ENCODE measurements around the gene NCKAP5.

The NCKAP5 gene

GRCh38 chr2:132937629-132938028 is 630.6 kb downstream of the NCKAP5 start:
- no peak overlapping the region for H3K4me3 ChIP-seq (ENCODE audit: low read depth, low read length)
- TF ChIP-seq, protein P1, sequence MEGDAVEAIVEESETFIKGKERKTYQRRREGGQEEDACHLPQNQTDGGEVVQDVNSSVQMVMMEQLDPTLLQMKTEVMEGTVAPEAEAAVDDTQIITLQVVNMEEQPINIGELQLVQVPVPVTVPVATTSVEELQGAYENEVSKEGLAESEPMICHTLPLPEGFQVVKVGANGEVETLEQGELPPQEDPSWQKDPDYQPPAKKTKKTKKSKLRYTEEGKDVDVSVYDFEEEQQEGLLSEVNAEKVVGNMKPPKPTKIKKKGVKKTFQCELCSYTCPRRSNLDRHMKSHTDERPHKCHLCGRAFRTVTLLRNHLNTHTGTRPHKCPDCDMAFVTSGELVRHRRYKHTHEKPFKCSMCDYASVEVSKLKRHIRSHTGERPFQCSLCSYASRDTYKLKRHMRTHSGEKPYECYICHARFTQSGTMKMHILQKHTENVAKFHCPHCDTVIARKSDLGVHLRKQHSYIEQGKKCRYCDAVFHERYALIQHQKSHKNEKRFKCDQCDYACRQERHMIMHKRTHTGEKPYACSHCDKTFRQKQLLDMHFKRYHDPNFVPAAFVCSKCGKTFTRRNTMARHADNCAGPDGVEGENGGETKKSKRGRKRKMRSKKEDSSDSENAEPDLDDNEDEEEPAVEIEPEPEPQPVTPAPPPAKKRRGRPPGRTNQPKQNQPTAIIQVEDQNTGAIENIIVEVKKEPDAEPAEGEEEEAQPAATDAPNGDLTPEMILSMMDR (IDR thresholded peaks at IDR 0.05; ENCODE audit: insufficient read depth, low read depth, low read length, missing control alignments), result no peak
- DNase-seq (ENCODE audit: low read depth), result no peak

DNA sequence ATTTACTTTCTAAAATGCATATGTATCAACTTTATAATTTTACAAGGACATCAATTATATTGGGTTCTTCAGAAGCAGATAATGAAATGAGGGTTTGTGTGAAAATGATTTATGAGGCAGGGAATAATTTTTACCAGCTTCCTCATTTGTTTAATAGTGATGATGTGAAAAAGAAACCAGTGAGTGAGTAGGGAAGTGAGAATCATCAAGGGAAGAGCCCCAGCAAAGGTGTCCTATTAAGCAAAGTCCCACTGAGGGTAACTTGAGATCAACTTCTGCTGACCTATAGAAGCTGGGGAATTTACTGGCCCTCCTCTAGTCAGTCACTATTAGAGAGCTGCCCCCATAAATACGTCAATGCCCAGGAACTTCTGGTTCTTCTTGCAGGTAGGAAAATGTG is 631.5 kb downstream of the NCKAP5 start:
- H3K4me3 ChIP-seq (ENCODE audit: low read depth, low read length), result no peak overlapping the region
- TF ChIP-seq, protein P1 (IDR thresholded peaks at IDR 0.05; ENCODE audit: insufficient read depth, low read depth, low read length, missing control alignments), result no peak
- DNase-seq (ENCODE audit: low read depth), result peak; percentile 22

DNA sequence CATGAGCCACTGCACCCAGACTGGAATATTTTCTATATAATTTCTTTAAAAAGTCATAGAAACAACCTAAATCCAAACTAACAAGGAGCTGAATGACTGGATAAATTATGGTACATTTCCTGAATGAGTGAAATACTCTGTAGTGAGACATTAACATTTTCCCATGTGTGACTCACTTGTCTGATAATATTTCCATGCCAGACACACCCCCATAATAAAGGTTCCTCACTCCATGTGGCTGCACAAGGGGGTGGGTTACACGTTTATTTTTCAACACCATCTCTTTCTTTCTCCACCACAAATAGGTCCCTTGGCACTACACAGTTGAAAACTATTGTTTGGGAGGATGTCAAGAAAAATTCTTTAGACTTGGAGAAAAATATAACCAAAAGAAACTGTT is 632.0 kb downstream of the NCKAP5 start:
- DNase-seq (ENCODE audit: low read depth), result no peak
- H3K4me3 ChIP-seq (ENCODE audit: low read depth, low read length), result no peak overlapping the region
- TF ChIP-seq, protein P1 (IDR thresholded peaks at IDR 0.05; ENCODE audit: insufficient read depth, low read depth, low read length, missing control alignments), result no peak

DNA sequence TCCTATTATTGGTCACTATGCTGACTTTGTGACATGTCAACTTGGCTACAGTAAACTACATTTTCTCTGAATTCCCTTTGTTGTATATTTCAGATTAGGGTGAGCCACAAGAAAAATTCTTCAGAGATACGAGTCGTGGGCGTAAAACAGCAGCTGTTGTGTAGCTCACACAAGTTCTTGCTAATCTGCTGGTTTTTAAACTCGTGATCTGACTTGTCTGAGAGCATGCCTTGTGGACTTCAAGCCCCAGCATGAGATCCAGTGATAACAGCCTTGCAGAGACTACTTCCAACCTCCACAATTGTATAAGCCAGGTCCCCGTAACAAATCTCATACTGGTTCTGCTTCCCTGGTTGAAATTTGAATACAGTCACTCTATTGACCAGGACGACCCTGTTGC is 638.5 kb downstream of the NCKAP5 start:
- TF ChIP-seq, protein P1 (IDR thresholded peaks at IDR 0.05; ENCODE audit: insufficient read depth, low read depth, low read length, missing control alignments), result no peak
- no peak overlapping the region for H3K4me3 ChIP-seq (ENCODE audit: low read depth, low read length)
- no peak for DNase-seq (ENCODE audit: low read depth)

GRCh38 chr2:132923787-132924186 is 644.5 kb downstream of the NCKAP5 start:
- H3K4me3 ChIP-seq (ENCODE audit: low read depth, low read length), result no peak overlapping the region
- DNase-seq (ENCODE audit: low read depth), result no peak
- TF ChIP-seq, protein P1 (IDR thresholded peaks at IDR 0.05; ENCODE audit: insufficient read depth, low read depth, low read length, missing control alignments), result no peak

- no peak overlapping the region for H3K4me3 ChIP-seq (ENCODE audit: low read depth, low read length)
- DNase-seq (ENCODE audit: low read depth), result no peak
- TF ChIP-seq, protein P1 (IDR thresholded peaks at IDR 0.05; ENCODE audit: insufficient read depth, low read depth, low read length, missing control alignments), result no peak
Observed at GRCh38 chr2:132915812-132916549, 652.3 kb downstream of the NCKAP5 start.

All from GM12865 (cell line).